ENCODE data around the gene OLFM3. TPM values are rescaled to one million over a fixed set of nuclear protein-coding genes. Genes with fewer than 3 reads are reported as not detected.
A peak's percentile ranks its signal among the peaks of the same experiment; 100 is the strongest.

Gene OLFM3
- 0.27 and 0.31 TPM in 2 replicates for total RNA-seq (2014; rRNA removed; shearing (Covaris generic))
- polyA plus RNA-seq (2016; fragmentation: Nextera tagmentation; extraction: Ambion mirVana): 0.19 and 0.21 TPM in 2 replicates
- long read RNA-seq, partial matches to known transcripts: 0 of 2 reads
- long read RNA-seq, other reads (novel, unspliced or antisense): 2 of 2 reads

GRCh38 chr1:101996825-101997465 is at the start of gene OLFM3:
TSS of gene OLFM3 (minus strand) at chr1:101996926.
- Histone ChIP-seq H3K4me3 (peak within 1 kb of the TSS; percentile 75), H3K4me1 (ENCODE audit: insufficient read depth) (no peaks in the 10 kb centered on the region), H3K4me2 (peak within 1 kb of the TSS; percentile 91), H3K36me3 (ENCODE audit: insufficient read depth) (no peaks in the 10 kb centered on the region), H3K79me2 (replicated peaks; ENCODE audit: insufficient read depth) (no peaks in the 10 kb centered on the region), H4K20me1 (replicated peaks; ENCODE audit: insufficient read depth) (no peaks in the 10 kb centered on the region), H3F3A (replicated peaks; ENCODE audit: low read depth) (no peaks in the 10 kb centered on the region), H3K9me2 (ENCODE audit: insufficient read depth) (no peaks in the 10 kb centered on the region), H3K27ac (ENCODE audit: low read depth) (no peak within 1 kb of the TSS), H2AFZ (peak within 1 kb of the TSS; percentile 98), H3K27me3 (ENCODE audit: insufficient read depth) (peaks cover 7% of the 10 kb centered on the region; the same call in 1 of the 2 replicates)
- Mint-ChIP-seq H3K27ac (no peak within 1 kb of the TSS), H3K27me3 (ENCODE audit: insufficient read depth, low read depth, poor library complexity) (peaks cover 2% of the 10 kb centered on the region), H3K9me3 (no peaks in the 10 kb centered on the region), H3K4me1 (peaks cover 11% of the 10 kb centered on the region; the same call in 2 of the 3 replicates), H3K36me3 (ENCODE audit: low read depth) (no peaks in the 10 kb centered on the region), H3K4me3 (peak within 1 kb of the TSS; percentile 83)
- TF ChIP-seq ZNF462 (CRISPR knock-in tag; IDR thresholded peaks at IDR 0.05): 0 out of 2 replicates have a peak, but pooled peaks have one; percentile 19
- no peak for TF ChIP-seq JUNB (IDR thresholded peaks at IDR 0.05; ENCODE audit: unreplicated experiment)
- TF ChIP-seq EZH2 (IDR thresholded peaks at IDR 0.05; ENCODE audit: low read depth, unreplicated experiment): no peak
- no peak for TF ChIP-seq POLR2AphosphoS5 (IDR thresholded peaks at IDR 0.05; ENCODE audit: low read depth)
- TF ChIP-seq ZNF114 (CRISPR knock-in tag; IDR thresholded peaks at IDR 0.05): peak; percentile 88; the same call in 1 of the 2 replicates
- no peak for TF ChIP-seq NANOG (IDR thresholded peaks at IDR 0.05; ENCODE audit: borderline replicate concordance)
- no peak for TF ChIP-seq ZNF331 (CRISPR knock-in tag; IDR thresholded peaks at IDR 0.05; ENCODE audit: low read depth)
- no peak for TF ChIP-seq STAT1 (IDR thresholded peaks at IDR 0.05; ENCODE audit: unreplicated experiment)
- TF ChIP-seq CREB1 (CRISPR knock-in tag; IDR thresholded peaks at IDR 0.05; ENCODE audit: low read depth): 0 out of 2 replicates have a peak, but pooled peaks have one; percentile 32
- TF ChIP-seq, protein P1, sequence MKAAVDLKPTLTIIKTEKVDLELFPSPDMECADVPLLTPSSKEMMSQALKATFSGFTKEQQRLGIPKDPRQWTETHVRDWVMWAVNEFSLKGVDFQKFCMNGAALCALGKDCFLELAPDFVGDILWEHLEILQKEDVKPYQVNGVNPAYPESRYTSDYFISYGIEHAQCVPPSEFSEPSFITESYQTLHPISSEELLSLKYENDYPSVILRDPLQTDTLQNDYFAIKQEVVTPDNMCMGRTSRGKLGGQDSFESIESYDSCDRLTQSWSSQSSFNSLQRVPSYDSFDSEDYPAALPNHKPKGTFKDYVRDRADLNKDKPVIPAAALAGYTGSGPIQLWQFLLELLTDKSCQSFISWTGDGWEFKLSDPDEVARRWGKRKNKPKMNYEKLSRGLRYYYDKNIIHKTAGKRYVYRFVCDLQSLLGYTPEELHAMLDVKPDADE (IDR thresholded peaks at IDR 0.05): no peak
- TF ChIP-seq REST (IDR thresholded peaks at IDR 0.05; ENCODE audit: unreplicated experiment): peak; percentile 90
- TF ChIP-seq EZH2phosphoT487 (IDR thresholded peaks at IDR 0.05; ENCODE audit: unreplicated experiment): no peak
- TF ChIP-seq CTCF (conservative IDR thresholded peaks at IDR 0.05; ENCODE audit: low read depth in 2 of 2): no peak
- ATAC-seq (peak; percentile 99), DNase-seq (ENCODE audit: low spot score) (peak; percentile 84)
